HG03520 (cell line): ENCODE measurements around the gene RERE.

Experiments used
- ATAC-seq: cut with Tn5 transposase; IDR thresholded peaks from one replicate; pipeline ENCODE4 v1.9.1; 2021; ENCODE audit warnings: mild to moderate bottlenecking, moderate library complexity; ENCODE audit not compliant: unreplicated experiment

Gene RERE

DNA sequence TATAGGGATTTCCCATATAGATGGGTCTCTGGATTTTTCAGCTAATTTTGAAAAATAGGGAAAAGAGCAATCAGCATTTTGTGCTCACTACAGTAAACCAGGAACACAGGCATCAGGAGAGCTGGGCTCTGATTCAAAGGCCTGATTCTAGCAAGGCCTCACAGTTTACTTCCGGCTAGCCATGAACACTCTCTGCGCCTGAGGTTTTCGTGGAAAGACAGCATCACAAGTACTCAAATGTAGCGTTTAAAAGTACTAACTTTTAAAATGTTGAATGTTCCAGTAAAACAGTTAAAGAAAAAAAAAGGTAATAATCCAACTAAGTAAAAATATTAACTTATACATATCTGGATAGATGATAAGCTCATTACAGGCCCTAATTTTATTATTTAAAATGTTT, 379.0 kb downstream of the RERE start:
- no peak for ATAC-seq

DNA sequence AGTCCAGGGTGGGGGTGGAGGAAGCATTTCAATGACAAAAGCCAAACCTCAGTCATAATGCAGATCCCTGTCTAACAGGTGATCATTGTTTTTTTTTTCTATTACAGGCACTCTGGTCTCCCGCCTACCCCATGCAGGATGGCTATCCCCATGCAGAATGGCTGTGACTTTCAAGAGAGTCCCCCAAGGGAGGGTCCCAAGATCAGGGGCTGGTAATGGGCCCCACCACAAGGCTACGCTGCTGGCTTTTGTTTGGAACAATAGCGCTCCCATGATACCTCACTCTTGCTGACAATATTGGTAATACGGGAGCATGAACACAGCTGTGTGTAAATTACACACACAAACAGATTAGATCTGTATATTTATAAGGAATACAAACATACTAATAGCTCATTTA, 380.1 kb downstream of the RERE start:
- no peak for ATAC-seq

DNA sequence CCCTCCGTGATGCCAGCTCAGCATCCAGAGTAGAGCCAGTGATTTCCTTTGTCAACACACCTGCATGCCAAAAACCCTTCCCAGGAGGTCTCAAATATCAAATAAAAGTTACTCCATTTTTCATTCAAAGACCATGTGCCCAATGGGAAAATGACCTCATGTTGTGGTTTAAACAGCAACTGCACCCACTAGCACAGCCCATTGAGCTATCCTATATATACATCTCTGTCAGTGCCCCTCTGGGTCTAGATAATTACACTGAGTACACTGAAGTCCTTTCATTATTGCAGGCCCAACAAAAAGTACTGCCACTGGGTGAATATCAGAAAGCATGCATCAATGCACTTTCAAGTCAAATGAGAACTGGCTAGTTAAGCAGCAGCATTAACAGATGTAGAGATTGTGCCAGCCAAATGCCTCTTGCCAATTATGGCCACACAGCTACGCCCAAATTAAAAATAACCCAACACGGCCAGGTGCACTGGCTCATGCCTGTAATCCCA, 381.8 kb downstream of the RERE start:
- ATAC-seq, result no peak

DNA sequence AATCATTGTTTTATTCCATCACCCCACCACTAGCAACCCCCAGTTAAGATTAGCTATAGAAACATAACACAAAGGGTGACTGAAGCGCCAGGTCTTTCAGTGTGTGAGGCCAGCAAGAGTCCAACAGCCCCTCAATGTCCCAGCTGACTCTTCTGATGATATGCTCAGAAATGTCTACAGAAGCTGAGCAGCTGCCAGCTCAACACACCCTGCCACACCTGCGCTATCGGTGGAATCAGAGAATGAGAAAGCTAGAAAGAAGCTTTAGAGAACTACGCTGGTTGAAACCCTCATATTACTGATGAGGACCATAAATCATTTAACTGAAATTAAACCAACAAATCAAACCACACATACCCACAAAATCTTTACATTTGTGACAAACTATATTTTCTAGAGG, 383.3 kb downstream of the RERE start:
- no peak for ATAC-seq

DNA sequence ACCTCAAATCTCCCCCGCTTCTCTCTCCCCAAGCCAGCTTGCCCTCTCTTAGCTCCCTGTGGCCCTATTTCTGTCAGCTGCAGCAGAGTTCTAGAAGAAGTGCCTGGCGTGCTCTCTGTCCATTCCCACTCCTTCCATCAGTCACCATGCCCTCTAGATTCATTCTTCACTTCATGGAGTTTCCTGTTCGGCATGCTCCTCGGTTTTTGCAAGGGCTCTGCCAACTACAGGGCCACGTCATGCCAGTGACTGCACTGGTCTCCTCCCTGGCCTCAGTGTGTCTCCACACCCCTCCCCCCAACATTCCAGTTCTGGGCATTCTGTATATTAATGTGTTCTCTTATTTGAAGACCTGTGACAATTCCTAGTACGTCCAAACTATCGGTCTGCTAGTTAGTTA, 385.7 kb downstream of the RERE start:
- no peak for ATAC-seq

DNA sequence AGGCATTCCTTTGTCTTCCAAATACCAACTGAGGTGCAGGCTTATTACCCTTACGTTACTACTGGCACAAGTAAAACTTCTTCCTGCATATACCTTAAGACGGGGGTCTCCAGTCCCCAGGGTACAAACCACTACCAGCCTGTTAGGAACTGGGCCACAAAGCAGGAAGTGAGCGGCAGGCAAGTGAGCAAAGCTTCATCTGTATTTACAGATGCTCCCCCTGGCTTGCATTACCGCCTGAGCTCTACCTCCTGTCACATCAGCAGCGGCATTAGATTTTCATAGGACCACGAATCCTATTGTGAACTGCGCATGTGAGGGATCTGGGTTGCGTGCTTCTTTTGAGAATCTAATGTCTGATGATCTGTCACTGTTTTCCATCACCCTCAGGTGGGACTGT, 386.4 kb downstream of the RERE start:
- ATAC-seq, result no peak

DNA sequence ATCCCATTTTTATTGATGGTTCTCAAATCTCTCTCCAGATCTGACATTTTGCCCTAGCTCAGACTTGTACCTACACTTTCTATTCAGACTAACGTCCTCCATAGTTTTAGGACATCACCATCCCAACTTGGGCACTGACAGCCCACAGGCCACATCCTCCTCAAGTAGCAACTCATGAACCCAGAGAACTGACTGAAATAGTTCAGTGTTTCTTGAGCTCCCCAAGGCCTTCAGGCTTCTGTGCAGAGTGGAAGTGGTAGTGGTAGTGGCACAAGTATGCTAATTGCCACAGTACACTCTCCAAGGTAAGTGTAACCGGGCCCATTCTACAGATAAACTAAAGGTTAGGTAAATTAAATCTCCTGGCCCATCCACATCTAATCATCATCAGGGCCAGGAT, 387.0 kb downstream of the RERE start:
- no peak for ATAC-seq

DNA sequence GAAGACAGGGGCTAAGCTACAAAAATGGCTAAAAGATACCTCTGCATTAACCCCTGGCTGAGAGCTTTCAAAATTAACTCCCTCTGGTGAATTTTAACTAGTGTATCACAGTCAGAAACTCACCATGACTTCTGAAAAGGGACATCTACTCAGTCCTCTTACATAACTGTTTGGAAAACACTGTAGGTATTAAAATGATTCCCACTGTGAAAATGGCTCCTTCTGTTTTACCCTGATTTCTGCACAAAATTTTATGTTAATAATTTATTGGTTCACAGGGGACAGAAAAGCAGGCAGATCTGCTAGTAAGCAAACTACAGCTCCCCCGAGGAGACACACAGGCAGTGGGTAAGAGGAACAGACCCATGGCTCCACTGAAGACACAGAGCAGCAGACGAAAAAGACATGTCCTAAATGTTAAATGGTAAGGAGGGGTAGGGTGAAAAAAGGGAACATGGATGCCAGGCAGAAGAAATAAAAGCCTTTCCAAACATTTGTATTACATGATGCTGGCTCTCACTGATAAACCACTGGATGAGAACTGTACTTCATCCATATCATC, 387.8 kb downstream of the RERE start:
- no peak for ATAC-seq

DNA sequence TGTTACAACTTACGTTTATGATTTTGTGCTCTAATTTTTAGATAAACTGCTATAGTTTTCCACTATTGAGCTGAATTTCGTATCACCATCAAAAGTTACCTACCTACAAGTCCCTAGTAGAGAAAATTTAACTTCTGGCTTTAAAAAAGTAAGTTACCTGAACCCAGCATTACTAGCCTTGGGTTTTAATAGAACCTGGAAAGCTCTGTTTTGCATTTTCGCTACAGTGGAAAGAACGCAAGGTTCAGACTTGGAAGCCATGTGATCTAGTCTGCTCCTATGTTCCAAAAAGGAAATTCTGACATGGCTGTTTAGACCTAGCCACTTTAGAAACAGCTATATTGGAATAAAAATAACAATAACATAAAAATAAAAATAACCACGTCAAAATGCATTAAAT, 389.0 kb downstream of the RERE start:
- ATAC-seq, result no peak

DNA sequence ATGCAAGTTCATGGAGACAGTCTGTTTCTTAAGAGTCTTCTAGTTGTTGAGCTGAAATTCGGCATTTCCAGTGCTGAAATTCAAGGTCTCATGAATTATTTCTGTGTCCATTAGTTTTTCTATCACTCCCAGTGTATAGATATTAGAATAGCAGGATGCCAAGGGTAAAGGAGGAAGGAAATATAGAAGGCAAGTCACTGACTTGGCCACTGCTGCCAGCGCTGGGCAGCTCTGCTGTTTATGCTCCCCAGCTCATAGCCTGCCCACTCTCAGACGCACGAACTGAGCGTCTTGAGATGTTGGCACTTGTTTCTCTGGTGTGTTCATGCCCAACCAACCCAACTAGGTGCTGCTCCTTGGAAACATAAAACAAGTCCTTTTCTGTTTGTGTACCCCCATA, 389.5 kb downstream of the RERE start:
- ATAC-seq, result no peak

DNA sequence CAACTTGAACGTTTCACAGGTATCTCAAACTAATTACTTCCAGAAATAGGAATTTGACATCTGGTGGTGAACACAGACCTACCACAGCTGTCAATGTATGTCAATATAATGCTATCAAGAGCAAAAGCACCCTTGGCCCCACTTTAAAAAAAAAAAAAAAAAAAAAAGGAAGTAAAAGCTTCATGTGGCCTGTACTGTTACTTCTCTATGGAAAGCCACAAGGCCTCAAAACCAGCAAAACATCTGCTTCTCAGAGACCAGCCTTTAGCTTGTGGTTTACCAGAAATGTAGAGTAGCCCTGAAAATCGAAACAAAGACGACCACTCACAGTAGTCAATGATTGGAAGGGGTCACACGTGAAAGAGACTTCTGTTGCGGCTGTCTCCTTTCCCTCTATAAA, 389.9 kb downstream of the RERE start:
- peak; percentile 56 for ATAC-seq

DNA sequence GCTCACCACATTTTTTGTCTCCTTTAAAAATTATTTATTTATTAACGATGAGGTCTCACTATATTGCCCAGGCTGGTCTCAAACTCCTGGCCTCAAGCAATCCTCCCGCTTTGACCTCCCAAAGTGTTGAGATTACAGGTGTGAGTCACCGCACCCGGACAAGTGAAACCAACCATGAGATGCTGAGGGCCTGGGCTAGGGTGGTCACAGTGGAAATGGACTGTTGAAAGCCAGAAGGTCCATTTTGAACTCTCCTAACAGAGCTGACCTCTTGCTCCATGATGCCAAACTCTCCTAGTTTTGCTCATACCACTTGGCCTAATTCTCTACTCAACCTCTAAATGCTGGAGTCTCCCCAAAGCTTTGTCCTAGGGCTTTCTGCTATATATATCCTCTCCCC, 390.4 kb downstream of the RERE start:
- no peak for ATAC-seq

DNA sequence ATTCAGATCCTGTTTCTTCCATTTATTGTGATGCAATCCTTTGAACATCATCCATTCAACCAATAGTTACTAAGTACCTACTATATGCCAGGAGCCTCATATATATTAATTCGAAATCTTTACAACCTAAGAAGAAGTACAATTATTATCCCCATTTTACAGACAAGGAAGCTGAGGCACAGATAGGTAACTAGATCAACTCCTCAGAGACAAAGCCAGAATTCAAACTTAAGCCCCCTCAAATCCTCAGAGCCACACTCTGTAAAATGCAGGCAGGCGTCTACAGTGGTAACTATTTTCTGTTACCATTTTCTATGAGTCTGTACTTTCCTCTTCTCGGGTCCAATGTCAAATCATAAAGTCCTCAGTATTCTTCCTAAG, 391.7 kb downstream of the RERE start:
- no peak for ATAC-seq

DNA sequence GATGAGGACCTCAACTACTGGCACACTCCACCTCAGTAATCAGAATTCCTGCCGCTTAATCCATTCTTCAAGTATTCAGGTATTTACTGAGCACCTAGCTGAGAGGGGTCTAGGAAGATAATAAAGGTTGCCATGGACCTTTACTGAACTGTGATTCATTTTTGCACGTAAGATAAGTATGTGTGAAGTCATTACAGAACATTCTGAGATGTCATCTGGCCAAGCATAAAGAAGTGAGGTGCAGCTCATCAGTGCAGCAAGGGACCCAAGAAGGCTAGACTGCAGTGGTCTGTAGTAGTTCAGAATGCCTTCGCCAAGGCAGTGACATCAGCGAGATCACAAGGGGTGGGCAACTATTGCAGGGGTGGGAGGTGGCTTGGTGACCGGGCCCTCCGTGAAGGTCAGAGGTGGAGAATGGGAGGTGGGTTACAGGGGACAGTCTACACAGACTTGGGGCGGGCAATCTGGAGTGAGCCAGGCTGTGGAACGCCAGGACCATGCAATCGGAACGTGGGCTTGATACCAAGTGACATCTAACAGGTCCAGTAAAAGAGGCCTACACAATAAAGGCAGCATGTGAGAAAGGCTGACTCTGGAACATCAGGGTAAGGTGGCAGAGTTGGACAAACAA, 392.2 kb downstream of the RERE start:
- ATAC-seq, result no peak

DNA sequence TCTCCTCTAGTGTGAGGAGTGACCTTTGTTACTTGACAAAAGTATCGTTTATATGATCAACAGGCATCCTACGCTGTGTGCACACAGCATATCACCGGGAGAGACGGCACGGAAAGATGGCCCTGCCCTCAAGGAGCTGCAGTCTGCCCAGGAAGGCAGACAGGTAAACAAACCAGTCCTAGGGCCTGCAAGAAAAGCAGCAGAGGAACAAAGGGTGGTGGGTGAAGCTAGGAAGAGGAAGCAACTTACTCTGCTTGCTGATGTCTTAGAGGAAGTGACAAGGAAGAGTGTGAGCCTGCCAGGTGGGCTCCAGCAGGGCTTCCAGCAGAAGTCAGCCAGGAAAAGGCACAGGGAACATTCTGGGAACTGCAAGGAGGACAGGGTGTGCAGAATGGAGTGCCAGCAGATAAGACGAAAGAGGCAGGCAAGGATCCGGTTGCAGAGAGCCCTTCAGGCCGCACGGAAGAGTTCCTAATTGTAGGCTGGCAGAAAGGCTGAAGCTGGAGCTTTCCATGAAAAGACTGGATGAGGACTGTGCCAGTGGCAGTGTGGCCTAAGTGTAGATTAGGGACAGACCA, 392.8 kb downstream of the RERE start:
- no peak for ATAC-seq

DNA sequence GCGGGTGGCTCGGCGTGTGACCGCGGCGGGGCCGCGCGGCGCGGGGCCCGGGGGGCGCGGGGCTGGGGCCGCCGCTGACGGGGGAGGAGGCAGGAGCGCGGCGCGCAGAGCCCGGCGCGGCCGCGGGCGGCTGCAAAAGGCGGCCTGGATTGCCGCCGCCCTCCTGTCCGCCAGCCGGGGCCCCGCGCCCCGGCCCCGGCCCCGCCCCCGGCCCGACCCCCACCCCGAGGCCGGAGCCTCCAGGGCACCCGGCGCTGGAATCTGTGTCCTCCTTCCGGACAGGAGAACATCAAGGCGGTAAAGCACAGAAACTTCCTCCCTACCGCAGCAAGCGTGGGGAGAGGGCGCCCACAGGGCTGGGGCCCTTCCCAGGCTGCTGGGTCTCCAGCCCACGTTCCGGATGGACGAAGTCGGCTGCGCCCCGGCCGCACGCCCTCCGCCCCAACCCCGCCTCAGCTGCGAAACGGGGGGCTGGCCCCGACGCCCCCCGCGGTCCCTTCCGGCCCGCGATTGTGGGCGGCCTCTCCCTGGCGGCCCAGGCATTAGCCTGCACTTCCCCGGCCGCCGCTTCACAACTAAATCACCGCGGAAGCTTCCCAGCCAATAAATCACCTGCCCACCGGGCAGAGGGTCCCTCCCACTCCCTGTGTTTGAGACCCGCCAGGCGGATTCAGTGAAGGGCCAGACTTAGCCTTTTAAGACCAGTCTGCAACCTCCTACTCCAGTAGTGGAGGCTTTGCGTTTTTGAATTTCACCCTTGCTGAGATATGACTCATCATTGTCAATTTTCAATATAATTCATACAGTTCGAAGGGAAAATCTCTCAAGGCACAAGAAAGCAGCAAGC, 393.5 kb downstream of the RERE start:
- ATAC-seq, result no peak

DNA sequence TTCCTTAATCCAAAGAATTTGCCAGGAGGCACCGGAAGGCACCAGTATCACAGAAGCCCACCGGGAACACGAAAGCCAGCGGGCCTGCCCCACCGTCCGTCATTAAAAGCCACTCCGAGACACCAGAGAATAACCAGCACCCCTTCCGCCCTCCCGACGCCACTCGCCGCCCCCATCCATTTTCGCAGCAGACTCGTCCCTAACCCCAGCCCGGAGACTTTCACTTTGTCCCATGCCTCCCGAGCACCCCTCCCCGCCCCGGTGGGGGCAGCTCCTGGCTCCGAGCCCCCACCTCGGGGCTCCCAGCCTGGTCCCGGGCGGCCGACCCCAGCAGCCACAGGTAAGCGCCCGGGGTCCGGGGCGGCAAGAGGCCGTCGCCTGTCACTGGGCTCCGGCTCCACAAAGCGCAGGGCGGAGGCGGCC, 394.2 kb downstream of the RERE start:
- no peak for ATAC-seq

DNA sequence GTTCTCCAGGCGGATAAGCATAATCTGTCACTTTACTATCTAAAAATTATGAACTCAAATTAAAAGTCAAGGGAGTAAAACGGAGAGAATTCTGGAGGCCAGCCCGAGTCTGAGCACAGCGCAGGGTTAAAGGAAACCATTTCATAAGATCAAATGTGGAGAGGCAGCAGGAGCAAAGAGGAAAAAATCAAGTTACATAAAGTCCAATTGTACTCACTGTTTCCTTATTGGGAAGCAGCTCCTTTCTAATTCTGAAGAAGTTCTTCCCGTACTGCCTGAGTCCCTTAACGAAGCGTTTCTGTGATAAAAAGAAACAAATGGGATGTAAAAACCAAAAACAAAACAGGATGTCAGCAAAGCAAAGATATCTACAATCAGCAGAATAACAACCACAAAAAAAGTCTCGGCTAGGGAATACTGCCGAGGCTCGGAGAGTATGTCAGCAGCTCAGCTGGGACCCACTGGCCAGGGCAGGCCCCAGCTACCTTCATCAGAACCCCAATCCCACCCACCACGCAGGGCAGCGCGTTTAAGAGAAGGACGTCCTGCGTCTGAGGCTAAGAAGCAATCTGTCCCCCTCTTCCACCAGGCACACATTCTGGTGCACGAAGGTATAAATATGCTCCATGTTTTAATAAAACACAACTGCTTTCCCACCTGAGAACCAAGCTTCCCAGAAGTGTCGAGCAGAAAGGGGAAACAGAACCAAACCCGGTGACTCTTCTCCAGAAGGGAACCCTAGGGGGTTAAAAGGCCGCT, 394.8 kb downstream of the RERE start:
- ATAC-seq, result no peak

DNA sequence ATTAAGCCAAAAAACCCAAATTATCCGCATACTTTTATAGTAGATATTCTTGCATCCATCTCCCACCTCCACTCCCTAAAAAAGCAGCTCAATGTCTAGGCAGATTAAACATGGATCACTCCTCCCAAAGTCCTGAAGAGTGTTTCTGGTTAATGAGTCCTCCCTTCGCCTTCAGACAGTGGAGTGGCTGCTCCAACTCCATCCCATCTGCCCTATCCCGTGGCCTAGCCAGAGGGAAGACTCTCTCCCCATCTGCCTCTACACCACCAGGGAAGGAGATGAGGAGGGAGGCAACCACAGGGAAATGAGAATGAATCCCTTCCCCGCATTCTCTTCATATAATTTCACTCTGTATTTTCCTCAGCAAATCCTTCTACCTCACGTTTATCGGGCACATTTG, 395.7 kb downstream of the RERE start:
- no peak for ATAC-seq

DNA sequence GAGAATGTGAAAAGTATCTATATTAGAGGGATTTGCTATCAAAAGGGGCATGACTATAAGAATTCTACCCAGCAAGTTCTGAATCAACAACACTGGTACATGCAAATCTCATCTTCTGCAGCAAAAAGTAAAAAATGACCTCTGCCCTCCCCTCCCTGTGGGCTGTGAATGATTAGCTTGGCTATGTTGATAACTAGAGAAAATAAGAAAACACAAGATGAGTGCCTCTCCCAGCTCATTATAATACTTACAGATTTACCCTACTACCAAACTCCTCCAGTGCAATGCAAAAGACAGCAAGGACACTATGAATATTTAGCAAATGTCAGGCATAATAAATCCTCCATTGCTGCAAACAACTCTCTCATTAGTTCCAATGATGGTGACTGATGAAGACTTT, 397.1 kb downstream of the RERE start:
- no peak for ATAC-seq

DNA sequence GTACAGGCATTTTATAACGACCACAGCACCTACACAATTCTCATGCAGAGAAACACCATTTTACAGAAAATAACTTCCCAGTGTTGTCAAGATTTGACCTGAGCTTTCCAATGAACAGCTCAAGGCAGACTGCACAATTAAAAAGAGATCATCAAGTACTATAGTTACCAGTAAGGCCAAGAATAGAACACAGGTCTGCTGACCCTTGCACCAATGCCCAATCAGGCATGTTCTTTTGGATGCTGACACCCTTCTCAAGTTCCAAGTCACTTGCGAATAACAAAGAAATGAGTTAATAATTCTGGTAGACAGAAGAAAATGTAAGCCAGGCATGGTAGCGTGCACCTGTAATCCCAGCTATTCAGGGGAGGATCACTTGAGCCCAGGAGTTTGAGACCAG, 397.6 kb downstream of the RERE start:
- ATAC-seq, result no peak
